Large intestine (tissue), 3 donors: ENCODE data around the gene MYORG. TPM values are rescaled to one million over a fixed set of nuclear protein-coding genes. Genes with fewer than 3 reads are reported as not detected.
A peak's percentile ranks its signal among the peaks of the same experiment; 100 is the strongest.

ENCODE experiments used
- DNase-seq, 2 donors: peaks; one replicate each; pipeline versions ENCODE4 v3.0.0 to v3.0.0-alpha.2; 2013
- H3K27ac ChIP-seq: one replicate; pipeline ENCODE4 v1.5.1; 2013; ENCODE audit warnings: low read length
- H3K27me3 ChIP-seq: 2 replicates; pipeline ENCODE4 v1.6.1; 2013; ENCODE audit warnings: low read length; ENCODE audit not compliant: control insufficient read depth, insufficient read depth
- H3K36me3 ChIP-seq: 2 replicates; pipeline ENCODE4 v1.6.1; 2013; ENCODE audit warnings: low read length; ENCODE audit not compliant: control insufficient read depth, insufficient read depth
- H3K4me1 ChIP-seq: one replicate; pipeline ENCODE4 v1.6.1; 2013; ENCODE audit warnings: low read length; ENCODE audit not compliant: control insufficient read depth, insufficient read depth
- H3K4me3 ChIP-seq: one replicate; pipeline ENCODE4 v1.5.1; 2013; ENCODE audit warnings: low read length
- H3K9me3 ChIP-seq: one replicate; pipeline ENCODE4 v1.6.1; 2013; ENCODE audit warnings: mild to moderate bottlenecking, low read depth, low read length, moderate library complexity; ENCODE audit not compliant: control insufficient read depth
- WGBS: methylation state at CpG from one replicate; pipeline ENCODE4 v1.1.5; 2013; ENCODE audit warnings: low lambda C conversion rate; ENCODE audit not compliant: insufficient coverage; 5-methylcytosine and 5-hydroxymethylcytosine counted together
- polyA plus RNA-seq: library from polyadenylated mRNA; unstranded; fragments of 120-200 nt; gene quantifications from one replicate; pipeline ENCODE4 v1.2.1, GENCODE V29; 2013

MYORG gene
- polyA plus RNA-seq, 1 donor = 60.9 TPM

DNA sequence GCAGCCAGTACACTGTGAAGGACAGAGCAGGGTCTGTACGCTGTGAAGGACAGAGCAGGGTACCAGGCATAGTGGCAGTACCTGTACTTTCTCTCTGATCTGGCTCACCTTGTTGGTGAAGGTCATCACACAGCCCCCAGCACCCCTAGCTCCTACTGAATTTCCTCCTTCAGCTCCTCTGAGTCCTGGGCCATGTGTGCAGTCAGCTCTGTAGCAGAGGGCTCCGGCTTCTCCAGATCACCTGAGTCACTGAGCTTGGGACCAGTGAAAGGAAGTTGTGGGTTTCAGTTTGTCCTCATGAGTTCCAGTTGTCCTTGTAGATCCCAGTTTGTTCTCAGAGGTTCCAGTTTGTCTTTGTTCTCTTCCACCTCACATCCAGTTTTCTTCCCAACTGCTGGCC is 41.8 kb downstream of the MYORG start:
- peaks cover 11% of the 10 kb centered on the region for H3K36me3 ChIP-seq
- DNase-seq = no peak
- no peak overlapping the region for H3K27ac ChIP-seq
- no peak overlapping the region for H3K4me3 ChIP-seq
- no peaks in the 10 kb centered on the region for H3K27me3 ChIP-seq
- no CpG with 5 or more reads among the region's 2 CpGs for WGBS
- H3K4me1 ChIP-seq = peaks cover 3% of the 10 kb centered on the region
- no peaks in the 10 kb centered on the region for H3K9me3 ChIP-seq

GRCh38 chr9:34334337-34334824 is 42.3 kb downstream of the MYORG start:
- Histone ChIP-seq H3K27me3 (no peaks in the 10 kb centered on the region), H3K4me1 (peaks cover 3% of the 10 kb centered on the region), H3K27ac (no peak overlapping the region), H3K4me3 (no peak overlapping the region), H3K9me3 (no peaks in the 10 kb centered on the region), H3K36me3 (peaks cover 8% of the 10 kb centered on the region)
- WGBS = no CpG with 5 or more reads among the region's 1 CpG
- DNase-seq = no peak

GRCh38 chr9:34333836-34334235 is 42.9 kb downstream of the MYORG start:
- Histone ChIP-seq H3K9me3 (no peaks in the 10 kb centered on the region), H3K27me3 (no peaks in the 10 kb centered on the region), H3K4me1 (peaks cover 3% of the 10 kb centered on the region), H3K27ac (no peak overlapping the region), H3K4me3 (no peak overlapping the region), H3K36me3 (peaks cover 3% of the 10 kb centered on the region)
- DNase-seq = no peak
- WGBS = 56% methylated on average over 3 of the region's 3 CpGs

DNA sequence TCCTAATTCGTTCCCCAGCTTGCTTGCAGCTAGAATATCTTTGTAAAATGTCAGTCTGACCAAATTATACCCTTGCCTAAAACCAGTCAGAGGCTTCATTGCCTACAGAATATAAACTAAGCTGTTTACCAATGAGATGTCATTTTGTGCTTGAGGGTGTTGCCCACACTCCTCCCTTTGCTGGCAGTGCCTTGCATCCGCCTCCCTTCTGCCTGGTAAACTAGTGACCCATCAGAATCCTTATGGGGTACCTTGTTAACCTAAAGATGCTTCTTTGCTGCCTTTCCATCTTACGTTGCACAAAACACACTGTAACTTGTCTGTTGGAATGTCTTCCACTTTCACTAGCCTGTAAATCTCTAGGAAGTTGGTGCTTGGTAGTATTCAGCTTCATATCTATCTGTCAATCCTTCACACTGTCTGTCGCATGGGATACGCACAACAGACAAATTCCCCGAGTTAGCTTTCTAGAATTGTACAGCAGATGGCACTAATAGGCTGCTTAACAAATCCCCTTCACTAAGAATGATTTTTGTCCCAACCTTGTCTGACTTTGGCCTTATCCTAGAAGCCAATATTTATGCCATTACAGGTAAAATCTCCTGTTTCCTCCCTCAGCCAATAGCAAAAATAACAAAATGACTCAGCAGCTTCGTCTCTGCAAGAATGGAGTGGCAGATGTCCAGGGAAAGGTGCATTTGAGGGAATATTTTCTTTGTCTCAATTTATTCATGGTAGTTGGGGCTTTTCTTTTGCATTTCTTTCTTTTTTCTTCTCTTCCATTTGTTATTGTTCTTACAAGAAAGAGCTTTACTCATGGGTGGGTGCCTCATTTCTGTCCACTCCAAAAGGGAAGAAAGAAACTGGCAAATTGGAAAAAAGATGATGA is 44.4 kb downstream of the MYORG start:
- Histone ChIP-seq H3K4me1 (peaks cover 3% of the 10 kb centered on the region), H3K4me3 (no peak overlapping the region), H3K9me3 (no peaks in the 10 kb centered on the region), H3K27me3 (no peaks in the 10 kb centered on the region), H3K36me3 (no peaks in the 10 kb centered on the region), H3K27ac (no peak overlapping the region)
- DNase-seq = peak; percentile 54 to 59
- WGBS = 40% methylated on average over 1 of the region's 7 CpGs

DNA sequence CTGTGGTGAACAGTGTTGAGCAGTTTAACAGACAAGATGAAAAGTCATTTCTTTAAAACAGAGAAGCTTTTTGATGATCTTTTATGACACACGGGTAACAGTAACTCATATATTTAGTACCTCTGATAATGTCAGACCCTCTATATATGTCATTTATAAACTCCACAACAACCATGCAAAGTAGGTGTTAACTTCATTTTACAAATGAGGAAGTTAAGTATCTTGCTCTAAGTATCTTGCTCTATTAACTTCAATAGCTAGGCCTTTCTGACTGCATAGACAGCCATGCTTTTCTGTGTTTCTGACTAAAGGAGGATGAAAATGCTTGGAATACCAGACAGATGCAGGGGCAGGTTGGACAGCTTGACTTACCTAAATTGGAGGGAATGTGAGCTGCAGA is 45.5 kb downstream of the MYORG start:
- no CpG with 5 or more reads among the region's 1 CpG for WGBS
- H3K36me3 ChIP-seq = no peaks in the 10 kb centered on the region
- no peak overlapping the region for H3K27ac ChIP-seq
- H3K9me3 ChIP-seq = no peaks in the 10 kb centered on the region
- no peaks in the 10 kb centered on the region for H3K27me3 ChIP-seq
- H3K4me3 ChIP-seq = no peak overlapping the region
- peaks cover 3% of the 10 kb centered on the region for H3K4me1 ChIP-seq
- DNase-seq = no peak

- peaks cover 3% of the 10 kb centered on the region for H3K4me1 ChIP-seq
- no CpG with 5 or more reads among the region's 64 CpGs for WGBS
- no peaks in the 10 kb centered on the region for H3K36me3 ChIP-seq
- peak; percentile 99 to 100 for DNase-seq
- H3K27me3 ChIP-seq = no peaks in the 10 kb centered on the region
- peak within 1 kb of the TSS; percentile 96 for H3K4me3 ChIP-seq
- H3K27ac ChIP-seq = peak within 1 kb of the TSS; percentile 99
- no peaks in the 10 kb centered on the region for H3K9me3 ChIP-seq
These were observed 47.5 kb downstream of the MYORG start, which contains the start of the genes KIF24 and NUDT2 for GRCh38 chr9:34328987-34329832. KIF24 (minus strand) TSS chr9:34329268; CDS start chr9:34311346, 17,922 bp downstream. NUDT2 (plus strand) TSS chr9:34329569; CDS start chr9:34339040, 9,471 bp downstream.

GRCh38 chr9:34328500-34328986 is 48.2 kb downstream of the MYORG start:
- Histone ChIP-seq H3K9me3 (no peaks in the 10 kb centered on the region), H3K36me3 (no peaks in the 10 kb centered on the region), H3K4me1 (peaks cover 3% of the 10 kb centered on the region), H3K4me3 (peak overlapping the region; percentile 64), H3K27me3 (no peaks in the 10 kb centered on the region), H3K27ac (peak overlapping the region; percentile 62)
- DNase-seq = no peak
- WGBS = 9% methylated on average over 4 of the region's 11 CpGs

GRCh38 chr9:34326690-34327089 is 50.0 kb downstream of the MYORG start:
- DNase-seq = no peak
- Histone ChIP-seq H3K9me3 (no peaks in the 10 kb centered on the region), H3K4me1 (peaks cover 3% of the 10 kb centered on the region), H3K27me3 (no peaks in the 10 kb centered on the region), H3K4me3 (no peak overlapping the region), H3K36me3 (no peaks in the 10 kb centered on the region), H3K27ac (no peak overlapping the region)
- WGBS = no CpG with 5 or more reads among the region's 1 CpG

DNA sequence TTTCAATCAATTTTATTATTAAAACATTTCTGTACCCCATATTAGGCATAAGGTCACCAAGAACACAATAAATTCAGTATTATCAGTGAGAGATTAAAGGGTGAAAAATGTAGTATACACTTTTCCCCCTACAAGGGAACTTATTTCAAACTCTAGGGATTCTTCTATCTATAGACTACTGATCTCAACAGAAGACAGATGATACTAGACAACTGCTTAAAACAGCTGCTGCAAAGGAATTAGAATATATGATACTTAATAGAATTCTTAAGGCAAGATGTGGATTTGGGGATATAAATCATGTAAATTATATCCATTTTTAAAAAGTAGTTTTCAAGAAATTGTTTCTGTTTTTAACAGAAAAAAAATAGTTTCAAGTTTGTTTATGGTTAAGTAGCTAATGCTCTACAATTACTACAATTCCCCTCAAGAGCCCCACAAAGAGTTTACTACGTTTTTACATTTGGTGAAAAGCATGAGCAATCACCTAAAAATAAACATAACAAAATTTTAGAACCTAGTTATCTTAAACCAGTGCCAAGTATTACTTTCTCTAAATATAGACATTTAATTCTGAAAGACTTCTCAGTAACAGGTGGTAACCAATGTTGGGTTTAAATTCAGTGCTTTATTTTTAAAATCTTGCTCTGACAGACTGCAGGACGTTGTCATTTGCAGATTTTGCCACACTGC is 53.7 kb downstream of the MYORG start:
- Histone ChIP-seq H3K4me3 (no peak overlapping the region), H3K27ac (no peak overlapping the region), H3K36me3 (no peaks in the 10 kb centered on the region), H3K27me3 (no peaks in the 10 kb centered on the region), H3K4me1 (no peaks in the 10 kb centered on the region), H3K9me3 (no peaks in the 10 kb centered on the region)
- DNase-seq = no peak
- WGBS = 88% methylated on average over 1 of the region's 2 CpGs

DNA sequence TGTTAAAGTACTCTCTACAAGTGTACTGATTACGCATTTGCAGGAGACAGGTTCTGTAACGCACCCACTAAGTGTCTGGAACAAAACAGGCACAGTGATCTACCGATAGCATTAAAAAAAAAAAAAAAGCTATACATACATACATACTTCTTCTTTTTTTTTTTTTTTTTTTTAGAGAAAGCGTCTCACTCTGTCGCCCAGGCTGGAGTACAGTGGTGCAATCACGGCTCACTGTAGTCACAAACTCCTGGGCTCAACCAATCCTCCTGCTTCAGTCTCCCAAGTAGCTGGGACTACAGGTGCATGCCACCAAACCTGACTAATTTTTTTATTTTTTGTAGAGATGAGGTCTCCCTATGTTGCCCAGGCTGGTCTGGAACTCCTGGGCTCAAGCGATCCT is 55.2 kb downstream of the MYORG start:
- H3K36me3 ChIP-seq = no peaks in the 10 kb centered on the region
- no peaks in the 10 kb centered on the region for H3K9me3 ChIP-seq
- no peak for DNase-seq
- no peaks in the 10 kb centered on the region for H3K4me1 ChIP-seq
- no peaks in the 10 kb centered on the region for H3K27me3 ChIP-seq
- no peak overlapping the region for H3K4me3 ChIP-seq
- WGBS = no CpG with 5 or more reads among the region's 7 CpGs
- no peak overlapping the region for H3K27ac ChIP-seq
